Activated CD4-positive, CD25-positive, alpha-beta regulatory T cell treated with anti-CD3 and anti-CD28 coated beads, Interleukin-2, amount 50 U/mL, for 16 hours (primary cell): ENCODE data around the gene MYLK3.

Source experiments
- DNase-seq: peaks from one replicate; pipeline ENCODE4 v3.0.0-alpha.2; 2020; ENCODE audit warnings: low read depth, low spot score

The MYLK3 gene

DNA sequence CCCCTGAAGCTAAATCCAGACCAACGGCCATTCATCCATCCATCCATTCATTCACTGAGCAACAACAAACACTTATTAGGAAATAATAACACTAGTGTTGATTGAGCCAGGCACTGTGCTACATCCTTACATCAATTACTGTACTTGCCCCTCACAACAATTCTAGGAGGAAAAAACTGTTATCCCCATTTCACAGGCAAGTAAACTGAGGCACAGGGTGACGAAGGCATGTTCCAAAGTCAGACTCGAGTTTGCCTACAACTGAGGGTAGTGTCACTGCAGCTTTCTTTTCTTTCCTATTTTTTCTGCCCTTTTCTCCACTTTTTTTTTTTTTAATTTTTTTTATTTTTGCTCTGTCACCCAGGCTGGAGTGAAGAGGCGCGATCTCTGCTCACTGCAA is 11.2 kb upstream of the MYLK3 start:
- DNase-seq: no peak

GRCh38 chr16:46757339-46758050 is 9.4 kb upstream of the MYLK3 start:
- no peak for DNase-seq

GRCh38 chr16:46756772-46757171 is 8.6 kb upstream of the MYLK3 start:
- no peak for DNase-seq

GRCh38 chr16:46753015-46753414 is 4.9 kb upstream of the MYLK3 start:
- DNase-seq: no peak

- no peak for DNase-seq
Observed at GRCh38 chr16:46751381-46751780, 3.2 kb upstream of the MYLK3 start.

GRCh38 chr16:46748775-46749705 is 896 bp upstream of the MYLK3 start:
- no peak for DNase-seq

DNA sequence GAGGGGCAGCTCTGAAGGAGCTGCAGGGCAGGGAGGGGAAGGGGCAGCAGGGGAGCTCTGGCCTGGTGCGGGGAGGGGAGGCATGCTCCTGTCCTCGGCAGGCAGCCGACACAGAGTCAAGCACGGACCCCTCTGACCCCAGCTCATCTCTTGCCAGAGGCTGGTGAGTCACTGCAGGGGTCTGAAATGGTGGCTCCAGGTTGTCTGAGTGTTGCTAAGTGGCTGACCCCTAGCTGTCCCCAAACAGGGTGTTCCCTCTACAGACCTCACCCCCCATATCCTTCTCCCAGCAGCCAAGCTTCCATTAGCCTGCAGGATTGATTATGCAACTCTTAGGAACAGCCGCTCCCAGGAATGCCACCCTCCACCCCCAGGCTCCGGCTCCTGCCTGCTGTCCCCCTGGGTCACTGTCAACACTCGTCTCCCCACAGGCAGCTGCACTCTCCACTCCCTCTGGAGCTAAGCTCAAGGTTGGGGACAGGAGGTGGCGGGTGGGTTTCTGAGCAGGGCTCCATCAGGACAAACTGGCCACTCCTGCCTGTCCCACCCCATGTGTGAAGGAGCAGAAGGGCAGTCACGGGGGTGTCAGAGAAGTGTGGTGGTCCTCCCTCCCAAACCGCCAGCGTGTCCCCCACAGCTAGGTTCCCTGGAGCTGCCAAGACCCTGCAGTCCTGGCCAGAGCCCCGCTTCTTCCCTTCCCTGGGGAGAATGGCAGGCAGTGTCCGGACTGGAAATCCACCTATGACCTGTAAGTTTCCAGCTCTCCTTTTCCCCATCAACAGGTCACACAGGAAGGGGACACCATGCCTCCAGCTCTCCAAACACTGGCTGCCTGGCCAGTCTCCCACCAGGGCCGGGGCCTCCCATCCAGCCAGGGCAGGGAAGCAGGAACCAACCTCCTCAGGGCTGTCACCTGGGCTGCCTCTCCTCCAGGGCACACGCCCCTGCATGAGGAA is 1.0 kb downstream of the MYLK3 start:
- DNase-seq: no peak

DNA sequence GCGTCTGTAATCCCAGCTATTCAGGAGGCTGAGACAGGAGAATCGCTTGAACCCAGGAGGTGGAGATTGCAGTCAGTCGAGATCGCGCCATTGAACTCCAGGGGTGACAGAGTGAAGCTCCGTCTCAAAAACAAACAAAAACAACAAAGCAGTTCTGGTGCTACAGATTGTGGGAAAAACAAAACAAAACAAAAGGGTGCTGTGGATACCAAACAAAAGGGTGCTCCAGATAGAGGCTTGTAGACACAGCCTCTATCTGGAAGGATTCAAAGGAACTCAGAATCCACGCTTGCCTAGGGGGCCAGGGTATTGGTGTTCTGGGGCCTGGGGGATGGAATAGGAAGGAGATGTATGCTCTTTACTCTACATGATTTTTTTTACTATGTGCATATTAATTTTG is 2.5 kb downstream of the MYLK3 start:
- no peak for DNase-seq

- no peak for DNase-seq
Observed at GRCh38 chr16:46743232-46743719, 4.9 kb downstream of the MYLK3 start.

- no peak for DNase-seq
Observed at GRCh38 chr16:46739934-46740333, 8.2 kb downstream of the MYLK3 start.

DNA sequence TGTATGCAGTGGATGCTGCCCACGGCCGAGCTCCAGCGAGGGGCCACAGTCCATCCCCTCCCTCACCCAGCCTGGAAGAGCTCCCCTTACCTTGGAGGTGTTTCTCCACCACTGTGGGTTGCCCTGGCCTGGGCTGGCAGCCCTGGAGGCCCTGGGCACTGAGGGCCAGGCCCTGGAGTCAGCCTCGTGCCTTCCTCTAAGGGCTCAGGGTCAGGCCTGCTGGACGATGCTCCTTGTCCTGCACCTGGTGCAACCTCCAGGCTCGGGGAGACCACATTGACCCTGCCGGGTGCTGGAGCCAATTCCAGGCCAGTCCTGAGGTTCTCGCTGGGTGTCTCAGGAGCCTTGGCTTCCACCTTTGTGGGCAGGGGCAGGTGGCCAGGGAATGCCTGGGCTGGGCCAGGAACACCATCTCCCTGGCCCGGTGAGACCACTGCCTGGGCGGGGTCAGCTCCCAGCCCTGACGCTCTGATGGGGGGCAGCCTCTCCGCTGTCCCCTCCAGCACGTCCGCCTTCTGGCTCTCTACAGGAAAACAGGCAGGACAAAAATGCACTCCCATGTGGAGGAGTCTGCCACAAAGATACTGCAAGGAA is 10.4 kb downstream of the MYLK3 start:
- no peak for DNase-seq

DNA sequence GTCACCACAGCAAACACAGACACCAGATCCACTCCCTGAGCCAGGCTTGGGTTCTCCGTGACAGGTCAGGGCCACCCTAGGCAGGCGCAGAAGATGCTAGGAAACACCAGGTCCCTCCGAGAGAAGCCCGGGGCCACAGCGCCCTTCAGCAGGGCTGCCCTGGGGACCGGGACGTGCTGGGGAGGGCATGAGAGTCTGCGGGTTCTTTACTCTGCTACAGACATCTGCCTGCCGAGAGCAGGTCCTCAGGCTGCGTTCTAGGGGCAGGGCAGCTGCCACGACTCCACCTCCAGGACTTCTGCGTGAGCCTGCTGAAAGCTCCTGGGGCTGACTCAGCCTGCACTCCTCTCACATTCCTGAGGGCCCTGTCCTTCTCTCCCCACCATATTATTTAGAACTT is 11.4 kb downstream of the MYLK3 start:
- DNase-seq: no peak

DNA sequence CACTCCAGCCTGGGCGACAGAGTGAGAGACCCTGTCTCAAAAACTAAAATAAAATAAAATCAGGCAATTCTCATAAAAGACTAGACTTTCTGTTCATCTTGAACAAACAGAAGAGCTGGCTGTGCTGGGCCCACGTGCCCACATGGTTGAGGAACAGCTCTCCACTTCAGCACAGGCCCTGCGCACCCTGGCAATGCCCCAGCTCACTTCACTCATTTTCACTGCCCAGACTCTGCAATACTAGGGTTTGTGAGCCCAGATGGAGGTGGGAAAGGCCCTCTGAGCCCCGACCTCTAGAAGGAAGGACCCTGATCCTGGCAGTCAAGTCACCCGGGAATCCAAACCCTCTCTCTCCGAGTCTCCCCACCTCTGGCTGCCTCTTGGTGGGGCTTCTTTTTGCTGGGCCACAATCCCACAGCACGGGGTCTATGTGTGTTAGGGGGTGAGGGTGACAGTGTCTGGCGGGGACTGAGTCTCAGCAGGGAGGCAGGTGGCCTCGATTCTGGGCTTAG is 14.8 kb downstream of the MYLK3 start:
- no peak for DNase-seq

GRCh38 chr16:46732561-46732960 is 15.6 kb downstream of the MYLK3 start:
- no peak for DNase-seq

- no peak for DNase-seq
Observed at GRCh38 chr16:46731691-46732555, 16.2 kb downstream of the MYLK3 start.

- no peak for DNase-seq
Observed at GRCh38 chr16:46730801-46731690, 17.1 kb downstream of the MYLK3 start.

DNA sequence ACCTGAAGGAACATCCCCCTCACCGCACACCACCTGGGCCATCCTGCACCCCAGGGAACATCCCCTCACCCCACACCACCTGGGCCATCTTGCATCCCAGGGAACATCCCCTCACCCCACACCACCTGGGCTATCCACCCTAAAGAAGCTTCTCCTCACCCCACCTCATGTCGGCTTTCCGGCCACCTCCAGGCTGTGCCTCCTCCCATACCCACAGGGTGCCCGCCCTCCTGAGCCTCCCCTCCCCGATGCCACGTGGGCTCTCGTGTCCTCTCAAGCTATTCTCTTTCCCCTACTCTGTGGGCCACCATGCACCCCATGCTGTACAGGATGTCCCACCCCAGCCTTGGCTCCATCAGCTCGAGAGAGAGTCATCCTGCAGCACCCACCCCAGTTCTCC is 18.0 kb downstream of the MYLK3 start:
- no peak for DNase-seq

DNA sequence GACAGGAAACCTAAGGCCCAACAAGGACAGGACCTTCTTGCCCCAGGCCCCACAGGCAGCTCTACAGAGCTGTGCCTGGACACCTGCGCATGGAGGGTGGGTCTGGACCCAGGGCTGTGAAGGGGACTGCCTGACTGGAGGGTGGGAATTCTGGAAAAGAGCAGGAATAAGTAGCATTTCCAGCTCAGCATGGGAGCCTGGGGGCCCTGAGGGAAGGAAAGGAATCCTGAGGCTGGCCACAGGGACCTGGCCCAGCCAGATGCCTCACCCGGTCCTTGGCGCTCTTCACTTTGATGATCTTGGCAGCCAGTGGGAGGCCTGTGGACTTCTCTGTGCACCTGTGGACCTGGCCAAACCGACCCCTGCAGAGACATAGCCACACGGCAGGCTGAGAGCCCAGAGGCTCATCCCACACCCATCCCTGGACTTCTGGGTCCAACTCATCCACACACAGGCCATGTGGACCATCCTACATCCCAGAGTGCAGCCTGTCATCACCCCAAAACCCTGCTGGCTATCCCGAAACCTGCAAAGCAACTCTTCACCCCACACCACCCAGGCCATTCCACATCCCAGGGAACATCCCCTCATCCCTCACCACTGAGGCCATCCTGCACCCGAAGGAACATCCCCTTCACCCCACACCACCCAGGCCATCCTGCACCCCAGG is 18.7 kb downstream of the MYLK3 start:
- no peak for DNase-seq
